ENCODE results near the gene LINGO1. TPM values are rescaled to one million over a fixed set of nuclear protein-coding genes. Genes with fewer than 3 reads are reported as not detected.

LINGO1 gene
- total and polyA plus RNA-seq, 2 donors (not counting 3 experiments of a cell fraction or from before 2014, with no cell fraction given): 0.15 to 0.33 TPM

DNA sequence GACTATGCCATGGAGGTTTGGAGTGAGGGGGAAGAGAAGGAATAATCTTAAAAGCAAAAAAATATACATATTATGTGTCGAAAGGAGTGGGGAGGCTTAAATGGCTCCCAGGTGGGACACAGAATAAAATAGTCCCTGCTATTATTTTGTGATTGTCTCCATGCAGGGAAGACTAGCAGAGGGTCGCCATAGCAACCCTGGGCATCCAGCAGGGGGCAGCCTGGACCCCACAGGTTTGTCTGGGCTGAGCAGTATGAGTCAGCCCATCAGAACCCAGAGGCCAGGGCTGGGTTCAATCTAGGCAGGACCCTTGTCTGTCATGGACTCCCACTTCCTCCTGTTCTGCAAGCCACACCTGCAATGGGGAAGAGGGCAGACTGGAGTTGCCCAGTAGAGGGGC lies 17.6 kb upstream of the LINGO1 start:
- H3K9ac ChIP-seq (replicated peaks; ENCODE audit: extremely low read depth, insufficient read depth, low read length): no peak overlapping the region
- DNase-seq (ENCODE audit: low read depth, low spot score) (peak; percentile 13), FAIRE-seq (no peak)
- ChIA-PET CTCF (interaction anchor here (0.8 to 5.6 kb wide), 3 partner anchors 16 to 171 kb away, joined by 6 to 36 read pairs (median 8); partner anchors contain the start of gene LINGO1), POLR2A (no interaction called here)
- no peaks in the 10 kb centered on the region for H3K79me2 ChIP-seq (ENCODE audit: control insufficient read depth, insufficient read depth, low read length)
- peak; percentile 6 for TF ChIP-seq FOS (IDR thresholded peaks at IDR 0.05; ENCODE audit: borderline replicate concordance, insufficient read depth, low read length)
- TF ChIP-seq, protein P1, sequence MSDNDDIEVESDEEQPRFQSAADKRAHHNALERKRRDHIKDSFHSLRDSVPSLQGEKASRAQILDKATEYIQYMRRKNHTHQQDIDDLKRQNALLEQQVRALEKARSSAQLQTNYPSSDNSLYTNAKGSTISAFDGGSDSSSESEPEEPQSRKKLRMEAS (IDR thresholded peaks at IDR 0.05; ENCODE audit: insufficient read depth, insufficient read length): no peak
- TF ChIP-seq, protein P2, sequence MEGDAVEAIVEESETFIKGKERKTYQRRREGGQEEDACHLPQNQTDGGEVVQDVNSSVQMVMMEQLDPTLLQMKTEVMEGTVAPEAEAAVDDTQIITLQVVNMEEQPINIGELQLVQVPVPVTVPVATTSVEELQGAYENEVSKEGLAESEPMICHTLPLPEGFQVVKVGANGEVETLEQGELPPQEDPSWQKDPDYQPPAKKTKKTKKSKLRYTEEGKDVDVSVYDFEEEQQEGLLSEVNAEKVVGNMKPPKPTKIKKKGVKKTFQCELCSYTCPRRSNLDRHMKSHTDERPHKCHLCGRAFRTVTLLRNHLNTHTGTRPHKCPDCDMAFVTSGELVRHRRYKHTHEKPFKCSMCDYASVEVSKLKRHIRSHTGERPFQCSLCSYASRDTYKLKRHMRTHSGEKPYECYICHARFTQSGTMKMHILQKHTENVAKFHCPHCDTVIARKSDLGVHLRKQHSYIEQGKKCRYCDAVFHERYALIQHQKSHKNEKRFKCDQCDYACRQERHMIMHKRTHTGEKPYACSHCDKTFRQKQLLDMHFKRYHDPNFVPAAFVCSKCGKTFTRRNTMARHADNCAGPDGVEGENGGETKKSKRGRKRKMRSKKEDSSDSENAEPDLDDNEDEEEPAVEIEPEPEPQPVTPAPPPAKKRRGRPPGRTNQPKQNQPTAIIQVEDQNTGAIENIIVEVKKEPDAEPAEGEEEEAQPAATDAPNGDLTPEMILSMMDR (IDR thresholded peaks at IDR 0.05; ENCODE audit: extremely low read depth in 1 of 2, insufficient read depth in 1 of 2, low read depth in 1 of 2, low read length in 2 of 2): peak; percentile 26 to 46
- no peaks in the 10 kb centered on the region for H3K9me1 ChIP-seq (replicated peaks; ENCODE audit: control insufficient read depth, extremely low read depth, insufficient read depth, low read length)
- no peak overlapping the region for H3K4me3 ChIP-seq (replicated peaks in 1 of 3; ENCODE audit: insufficient read depth in 1 of 3, low read depth in 1 of 3, low read length in 3 of 3)
- no TSS peak for BruUV-seq (replicated peaks)
- H2AFZ ChIP-seq (ENCODE audit: low read depth, low read length): no peak overlapping the region
- H3K4me2 ChIP-seq (ENCODE audit: insufficient read depth, low read length): no peak overlapping the region
- no peaks in the 10 kb centered on the region for H3K36me3 ChIP-seq (ENCODE audit: control insufficient read depth in 2 of 2, extremely low read depth in 1 of 2, insufficient read depth in 2 of 2, low read length in 2 of 2)
- dilution Hi-C loops (cut with MboI; ENCODE audit: extremely low pct_ligation_motif_present, low sequenced_read_pairs) (no loop called here), intact Hi-C loops (cut with micrococcal nuclease) (no loop called here)
- H3K27ac ChIP-seq (ENCODE audit: insufficient read depth, low read depth, low read length): no peak overlapping the region
- no peaks in the 10 kb centered on the region for H4K20me1 ChIP-seq (replicated peaks; ENCODE audit: control insufficient read depth, extremely low read depth, insufficient read depth, low read length)
- H3K27me3 ChIP-seq (ENCODE audit: control insufficient read depth in 2 of 2, insufficient read depth in 2 of 2, low read length in 2 of 2): peaks cover 3% of the 10 kb centered on the region in 2 experiments
- no peaks in the 10 kb centered on the region for H3K9me3 ChIP-seq (replicated peaks; ENCODE audit: control insufficient read depth, insufficient read depth, low read length)
- H3K4me1 ChIP-seq (ENCODE audit: control insufficient read depth, extremely low read depth, insufficient read depth, low read length): no peaks in the 10 kb centered on the region

DNA sequence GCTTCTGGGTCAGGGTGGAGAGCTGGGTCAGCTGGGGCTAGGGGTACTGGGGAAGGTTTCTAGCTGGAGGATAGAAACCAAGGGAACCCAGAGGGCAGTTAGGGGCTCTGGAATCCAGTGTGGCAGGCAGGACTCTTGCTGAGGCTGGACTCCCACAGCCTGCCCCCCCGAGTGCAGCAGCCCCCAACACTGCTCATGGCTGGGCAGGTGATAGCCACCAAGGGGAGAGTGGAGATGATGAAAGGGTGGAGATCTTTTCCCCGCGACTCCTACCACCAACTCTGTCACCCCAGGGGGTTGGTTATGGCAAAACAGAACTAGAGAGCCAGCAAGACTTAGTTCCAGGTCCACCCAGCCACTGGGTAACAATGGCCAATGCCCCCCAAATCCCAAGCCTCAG lies 16.9 kb upstream of the LINGO1 start:
- Histone ChIP-seq H3K9me3 (replicated peaks; ENCODE audit: control insufficient read depth, insufficient read depth, low read length) (no peaks in the 10 kb centered on the region), H3K79me2 (ENCODE audit: control insufficient read depth, insufficient read depth, low read length) (no peaks in the 10 kb centered on the region), H3K9me1 (replicated peaks; ENCODE audit: control insufficient read depth, extremely low read depth, insufficient read depth, low read length) (no peaks in the 10 kb centered on the region), H3K36me3 (ENCODE audit: control insufficient read depth in 2 of 2, extremely low read depth in 1 of 2, insufficient read depth in 2 of 2, low read length in 2 of 2) (no peaks in the 10 kb centered on the region), H4K20me1 (replicated peaks; ENCODE audit: control insufficient read depth, extremely low read depth, insufficient read depth, low read length) (no peaks in the 10 kb centered on the region), H3K4me3 (replicated peaks in 1 of 3; ENCODE audit: insufficient read depth in 1 of 3, low read depth in 1 of 3, low read length in 3 of 3) (no peak overlapping the region), H3K4me2 (ENCODE audit: insufficient read depth, low read length) (no peak overlapping the region), H3K9ac (replicated peaks; ENCODE audit: extremely low read depth, insufficient read depth, low read length) (no peak overlapping the region), H3K4me1 (ENCODE audit: control insufficient read depth, extremely low read depth, insufficient read depth, low read length) (no peaks in the 10 kb centered on the region), H2AFZ (ENCODE audit: low read depth, low read length) (no peak overlapping the region), H3K27me3 (ENCODE audit: control insufficient read depth in 2 of 2, insufficient read depth in 2 of 2, low read length in 2 of 2) (peaks cover 3% of the 10 kb centered on the region in 2 experiments), H3K27ac (ENCODE audit: insufficient read depth, low read depth, low read length) (no peak overlapping the region)
- no TSS peak for BruUV-seq (replicated peaks)
- CTCF ChIA-PET: interaction anchor here (0.8 to 5.6 kb wide), 3 partner anchors 15 to 221 kb away, joined by 3 to 36 read pairs (median 6); partner anchors contain the start of gene LINGO1
- POLR2A ChIA-PET: no interaction called here
- dilution Hi-C loops (cut with MboI; ENCODE audit: extremely low pct_ligation_motif_present, low sequenced_read_pairs) (no loop called here), intact Hi-C loops (cut with micrococcal nuclease) (no loop called here)
- no peak for FAIRE-seq
- no peak for TF ChIP-seq EZH2 (IDR thresholded peaks at IDR 0.05; ENCODE audit: borderline replicate concordance, low read depth, low read length, severe bottlenecking)
- DNase-seq (ENCODE audit: low read depth, low spot score): no peak

Data from endothelial cell of umbilical vein (primary cell).